HG02610 (cell line): ENCODE data around the gene TFF1.

Experiments used
- ATAC-seq: cut with Tn5 transposase; IDR thresholded peaks from one replicate; pipeline ENCODE4 v1.9.1; 2021; ENCODE audit warnings: mild to moderate bottlenecking, moderate library complexity; ENCODE audit not compliant: unreplicated experiment

The TFF1 gene

GRCh38 chr21:42321231-42321630 is 45.1 kb downstream of the TFF1 start:
- ATAC-seq = no peak

GRCh38 chr21:42320791-42321190 is 45.5 kb downstream of the TFF1 start:
- ATAC-seq = no peak

- no peak for ATAC-seq
Observed at GRCh38 chr21:42319851-42320572, 46.3 kb downstream of the TFF1 start.

GRCh38 chr21:42319376-42319775 is 47.0 kb downstream of the TFF1 start:
- no peak for ATAC-seq

GRCh38 chr21:42317826-42318746 is 48.2 kb downstream of the TFF1 start:
- ATAC-seq = no peak

- no peak for ATAC-seq
Observed at GRCh38 chr21:42317341-42317741, 49.0 kb downstream of the TFF1 start.

- ATAC-seq = no peak
Observed at GRCh38 chr21:42316891-42317290, 49.4 kb downstream of the TFF1 start.

- ATAC-seq = no peak
Observed at GRCh38 chr21:42315296-42315891, 50.9 kb downstream of the TFF1 start, which contains the start of gene TFF3. TSS of gene TFF3 (minus strand) at chr21:42315409. CDS start at chr21:42315374, 35 bp downstream.

- ATAC-seq = no peak
Observed at GRCh38 chr21:42314616-42315295, 51.6 kb downstream of the TFF1 start.

- no peak for ATAC-seq
Observed at GRCh38 chr21:42313501-42313969, 52.8 kb downstream of the TFF1 start.

- ATAC-seq = no peak
Observed at GRCh38 chr21:42312626-42313104, 53.7 kb downstream of the TFF1 start.
